LNCaP clone FGC (cell line): ENCODE measurements around the gene NAT14.

Experiments used
- DNase-seq: peaks from one replicate; pipeline ENCODE4 v3.0.0-alpha.2; 2011; ENCODE audit warnings: low read depth
- H3K4me3 ChIP-seq: 2 replicates; pipeline ENCODE4 v1.5.1; 2011; ENCODE audit warnings: mild to moderate bottlenecking, low read depth, low read length, control low read depth
- CTCF ChIP-seq: IDR thresholded peaks from 2 replicates; pipeline ENCODE4 v1.5.1; 2012; ENCODE audit warnings: mild to moderate bottlenecking; ENCODE audit not compliant: control insufficient read depth, insufficient read depth; ENCODE audit errors: extremely low read depth

The NAT14 gene

GRCh38 chr19:55441692-55442321, 43.2 kb upstream of the NAT14 start:
- no peak for DNase-seq
- H3K4me3 ChIP-seq = no peak overlapping the region
- TF ChIP-seq CTCF = no peak

- no peak for DNase-seq
- TF ChIP-seq CTCF = no peak
- no peak overlapping the region for H3K4me3 ChIP-seq
Observed at GRCh38 chr19:55442372-55442961, 42.5 kb upstream of the NAT14 start.

- DNase-seq = no peak
Observed at GRCh38 chr19:55443045-55443823, 41.8 kb upstream of the NAT14 start, which contains the start of gene SHISA7. SHISA7 (minus strand) TSS chr19:55443300; CDS start chr19:55442863, 437 bp downstream.

GRCh38 chr19:55443824-55444480, 41.0 kb upstream of the NAT14 start:
- no peak for TF ChIP-seq CTCF
- no peak for DNase-seq

More at GRCh38 chr19:55443045-55443823, 41.8 kb upstream of the NAT14 start, which contains the start of gene SHISA7:
- TF ChIP-seq CTCF = no peak
- H3K4me3 ChIP-seq = no peak within 1 kb of the TSS

GRCh38 chr19:55444646-55445045, 40.3 kb upstream of the NAT14 start:
- no peak overlapping the region for H3K4me3 ChIP-seq
- DNase-seq = no peak

More at GRCh38 chr19:55443824-55444480, 41.0 kb upstream of the NAT14 start:
- no peak overlapping the region for H3K4me3 ChIP-seq

More at GRCh38 chr19:55444646-55445045, 40.3 kb upstream of the NAT14 start:
- TF ChIP-seq CTCF = no peak
